GF-D8 (cell line): ENCODE results near the gene TIMM29.

Experiments used
- DNase-seq: peaks from one replicate; lab custom pipeline; 2025; lab: John Stamatoyannopoulos, UW

Gene TIMM29

GRCh38 chr19:10928563-10929401 lies at the start of gene TIMM29, which contains the start of gene YIPF2:
TSS of gene TIMM29 (plus strand) at chr19:10928811. CDS start at chr19:10928823, 12 bp downstream.
TSS of gene YIPF2 (minus strand) at chr19:10928639. CDS start at chr19:10928410, 229 bp downstream.
- peak; percentile 92 for DNase-seq

DNA sequence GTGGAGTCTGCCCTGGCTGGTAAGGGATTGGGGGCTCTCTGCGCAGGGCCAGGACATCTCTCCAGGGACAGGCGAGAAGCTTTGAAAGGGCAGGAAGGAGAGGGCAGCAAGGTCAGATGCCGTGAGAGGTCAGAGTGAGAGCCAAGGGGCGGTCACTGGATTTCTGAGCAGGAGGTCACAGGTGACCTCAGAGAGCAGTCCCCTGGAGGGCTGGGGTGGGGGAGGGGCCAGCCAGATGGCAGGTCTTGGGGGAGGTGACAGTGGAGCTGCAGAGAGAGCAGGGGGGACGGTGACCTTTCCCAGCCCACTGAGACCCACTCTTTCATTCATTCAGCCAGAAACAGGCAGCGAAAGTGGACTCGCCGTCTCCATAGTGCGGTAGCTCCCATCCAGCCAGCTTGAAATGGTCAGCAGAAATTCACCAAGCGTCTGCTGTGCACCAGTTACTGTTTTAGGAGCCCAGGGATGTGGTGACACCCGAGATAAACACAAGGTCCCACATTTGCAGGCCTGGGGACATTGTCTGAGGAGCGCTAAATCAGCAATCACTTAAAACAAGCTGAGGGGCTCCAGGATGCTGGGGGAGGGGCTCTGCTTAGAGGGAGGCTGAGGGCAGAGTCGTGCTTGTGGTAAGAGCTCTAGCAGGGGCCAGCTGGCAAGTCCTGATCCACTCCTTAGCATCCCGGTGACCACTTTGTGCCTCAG lies 47.1 kb upstream of the TIMM29 start:
- no peak for DNase-seq

DNA sequence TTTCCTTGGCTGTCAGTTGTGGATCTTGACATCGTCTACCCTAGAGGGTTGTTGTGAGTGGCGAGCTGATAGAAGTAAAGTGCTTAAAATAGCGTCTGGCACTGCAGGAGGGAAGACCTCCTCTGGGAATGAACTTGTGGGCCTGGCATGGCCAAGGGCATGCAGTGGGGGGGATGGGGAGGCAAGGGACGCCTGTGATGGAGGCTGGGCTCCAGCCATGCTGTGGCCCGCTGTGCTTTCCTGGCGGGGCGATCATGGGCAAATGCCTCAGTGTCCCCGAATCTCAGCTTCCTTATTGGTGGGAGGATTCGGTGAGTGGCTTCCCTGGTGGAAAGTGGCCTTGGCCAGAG lies 46.5 kb upstream of the TIMM29 start:
- no peak for DNase-seq

GRCh38 chr19:10884274-10884673 lies 44.3 kb upstream of the TIMM29 start:
- no peak for DNase-seq

GRCh38 chr19:10885201-10886169 lies 43.1 kb upstream of the TIMM29 start:
- no peak for DNase-seq

DNA sequence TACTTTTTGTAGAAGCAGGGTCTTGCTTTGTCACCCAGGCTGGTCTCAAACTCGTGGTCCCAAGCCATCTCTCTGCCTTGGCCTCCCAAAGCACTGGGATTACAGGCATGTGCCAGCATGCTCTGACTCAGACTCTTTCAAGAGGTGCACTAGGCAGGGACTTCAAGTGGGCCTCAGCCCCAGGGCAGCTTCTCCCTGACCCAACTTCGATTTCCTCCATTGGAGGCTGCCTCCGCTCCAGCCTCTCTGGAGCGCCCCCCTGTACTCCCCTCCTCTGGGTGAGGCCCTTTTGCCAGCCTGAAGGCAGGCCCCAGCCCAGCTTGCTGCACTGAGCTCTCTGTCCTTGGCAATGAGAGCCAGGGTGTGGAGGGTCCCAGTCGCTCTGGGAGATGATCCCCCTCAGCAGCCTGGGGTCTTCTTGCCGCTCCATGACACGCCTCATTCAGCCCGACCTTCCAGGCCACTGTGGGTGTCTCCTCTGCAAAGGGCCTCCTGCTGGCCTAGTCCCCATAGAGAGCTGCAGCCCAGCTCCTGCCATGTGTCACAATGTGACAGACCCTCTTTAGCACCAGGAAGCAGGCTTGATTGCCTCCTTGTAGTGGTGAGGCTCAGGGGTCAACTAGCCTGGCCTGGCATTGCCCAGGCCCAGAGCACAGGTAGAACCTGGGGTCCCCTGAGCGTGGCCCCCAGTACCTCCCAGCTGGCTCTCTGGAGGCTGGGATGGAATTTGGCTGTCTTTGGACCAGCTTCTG lies 40.8 kb upstream of the TIMM29 start:
- no peak for DNase-seq

DNA sequence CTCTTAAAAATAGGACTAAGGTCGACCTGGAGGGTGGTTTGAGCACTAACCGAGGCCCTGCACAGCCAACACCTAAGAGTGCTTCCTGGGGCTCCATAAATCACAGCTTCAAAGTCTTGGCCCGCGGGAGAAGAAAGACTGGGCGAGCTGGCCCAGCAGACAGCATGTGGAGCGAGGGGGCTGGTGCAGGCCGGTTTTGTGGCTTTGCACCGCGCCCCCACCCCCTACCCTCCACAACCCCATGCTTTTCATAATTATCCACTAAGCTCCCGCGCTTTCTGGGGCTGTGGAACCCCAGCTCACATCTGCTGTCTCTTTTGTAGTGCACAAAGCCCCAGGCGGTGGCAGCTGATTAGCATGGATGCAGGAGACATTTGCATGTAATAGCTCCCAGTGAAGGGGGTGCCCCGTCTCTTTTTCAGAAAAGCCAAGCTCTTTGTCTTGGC lies 40.2 kb upstream of the TIMM29 start:
- no peak for DNase-seq

DNA sequence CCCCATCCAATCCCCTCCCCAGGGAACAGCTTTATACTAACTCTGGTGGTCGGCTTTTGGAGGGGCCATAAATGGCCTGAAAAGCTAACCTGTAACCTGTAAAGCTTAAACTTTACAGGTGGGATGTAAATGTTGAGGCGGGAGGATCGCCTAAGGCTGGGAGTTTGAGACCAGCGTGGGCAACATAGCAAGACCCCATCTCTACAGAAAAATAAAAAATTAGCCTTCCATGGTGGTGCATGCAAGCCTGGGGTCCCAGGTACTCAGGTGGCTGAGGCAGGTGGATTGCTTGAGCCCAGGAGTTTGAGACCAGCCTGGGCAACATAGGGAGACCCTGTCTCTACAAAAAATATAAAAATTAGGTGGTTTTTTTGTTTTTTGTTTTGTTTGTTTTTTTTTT lies 38.7 kb upstream of the TIMM29 start:
- DNase-seq: no peak

DNA sequence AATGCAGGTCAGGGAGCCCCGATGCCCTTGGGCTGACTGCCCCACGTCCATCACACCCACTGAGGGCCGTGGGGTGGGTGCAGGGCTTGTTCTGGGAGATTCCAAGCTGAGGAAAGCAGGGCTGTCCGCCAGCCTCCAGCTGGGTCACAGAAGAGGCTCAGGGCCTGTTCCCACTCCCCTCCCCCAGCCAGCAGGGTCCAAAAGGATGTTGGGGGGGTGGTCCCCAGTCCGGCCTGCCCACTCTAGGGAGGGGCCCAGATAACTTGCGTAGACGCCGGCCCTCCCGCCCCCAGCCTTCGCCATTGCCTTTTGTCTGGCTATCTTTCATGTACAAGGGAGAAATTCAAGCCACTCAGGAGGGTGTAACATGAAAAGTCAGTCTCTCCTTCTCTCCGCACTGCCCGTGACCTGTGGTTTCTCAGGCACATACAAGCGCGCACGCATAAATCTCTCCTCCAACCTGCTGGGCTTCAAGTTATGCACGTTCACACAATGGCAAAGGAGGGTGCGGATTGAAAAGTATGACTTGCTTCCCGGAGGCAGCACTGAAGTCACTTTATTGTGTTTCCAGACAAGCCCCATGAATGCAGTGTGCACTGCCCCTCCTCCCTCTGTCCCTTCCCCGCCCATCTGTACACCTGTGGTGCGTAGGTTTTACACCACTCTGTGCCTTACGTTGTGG lies 37.1 kb upstream of the TIMM29 start:
- no peak for DNase-seq

- DNase-seq: no peak
These were observed 36.4 kb upstream of the TIMM29 start for GRCh38 chr19:10892256-10892655.

- no peak for DNase-seq
These were observed 33.7 kb upstream of the TIMM29 start for GRCh38 chr19:10894911-10895213.

GRCh38 chr19:10895363-10895762 lies 33.2 kb upstream of the TIMM29 start:
- no peak for DNase-seq

DNA sequence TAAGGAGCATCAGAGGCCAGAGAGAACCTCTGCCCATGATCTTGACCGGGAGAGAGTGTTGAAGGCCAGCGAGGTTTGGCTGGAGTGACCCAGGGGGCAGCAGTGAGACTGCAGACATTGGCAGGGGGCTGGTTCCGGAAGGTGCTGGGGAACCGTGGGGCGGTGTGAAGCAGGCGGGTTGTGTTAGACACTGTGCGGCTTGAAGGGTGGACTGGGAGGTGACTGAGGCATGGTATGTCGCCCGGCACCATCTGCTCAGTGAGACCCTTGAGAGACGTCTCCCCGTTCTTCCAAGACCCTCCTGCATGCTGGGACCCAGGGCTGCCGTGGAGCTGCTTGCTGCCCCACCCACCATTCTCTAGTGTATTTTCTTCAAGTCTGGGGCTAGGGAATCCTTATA lies 32.7 kb upstream of the TIMM29 start:
- DNase-seq: no peak

- peak; percentile 9 for DNase-seq
These were observed 31.6 kb upstream of the TIMM29 start for GRCh38 chr19:10896851-10897526.

DNA sequence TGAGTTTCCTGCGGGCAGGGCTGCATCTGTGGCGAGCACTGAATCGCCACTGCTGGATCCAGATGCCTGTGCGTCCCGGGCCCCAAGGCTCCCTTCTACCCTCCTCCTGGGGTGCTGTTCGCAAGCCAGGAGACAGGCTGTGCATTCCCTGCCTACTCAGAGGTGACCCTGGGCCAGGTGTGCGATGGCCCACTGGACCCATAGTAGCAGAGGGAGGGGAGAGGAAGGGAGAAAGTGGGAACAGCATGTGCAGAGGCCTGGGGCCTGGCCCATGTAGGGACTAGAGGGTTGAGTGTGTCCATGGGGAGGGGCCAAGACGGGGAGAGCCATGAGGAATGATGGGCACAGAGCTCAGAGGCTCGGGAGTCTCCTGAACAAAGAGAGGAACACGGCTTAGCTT lies 30.0 kb upstream of the TIMM29 start:
- DNase-seq: no peak

- DNase-seq: no peak
These were observed 29.4 kb upstream of the TIMM29 start for GRCh38 chr19:10899151-10899653.

DNA sequence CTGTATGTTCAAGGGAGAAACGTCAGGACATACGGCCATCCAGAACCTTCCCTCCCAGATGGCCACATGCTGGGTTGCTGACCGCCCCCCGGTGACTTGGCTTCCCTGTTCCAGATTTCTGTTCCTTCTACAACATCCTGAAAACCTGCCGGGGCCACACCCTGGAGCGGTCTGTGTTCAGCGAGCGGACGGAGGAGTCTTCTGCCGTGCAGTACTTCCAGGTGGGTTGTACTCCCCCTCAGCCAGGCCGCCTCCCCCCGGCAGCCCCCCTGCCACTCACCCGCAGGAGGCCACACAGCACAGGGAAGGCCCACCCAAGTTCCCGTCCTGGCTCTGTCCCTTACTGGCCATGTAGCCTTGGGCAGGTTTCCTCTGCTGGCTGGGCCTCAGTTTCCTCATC lies 20.7 kb upstream of the TIMM29 start:
- DNase-seq: no peak

GRCh38 chr19:10908380-10908960 lies 20.1 kb upstream of the TIMM29 start:
- DNase-seq: no peak

- DNase-seq: no peak
These were observed 16.8 kb upstream of the TIMM29 start for GRCh38 chr19:10911579-10912363.
